Measurements from ENCODE around the gene SNCB.

SNCB gene

GRCh38 chr5:176629853-176630680 is at the start of gene SNCB, which contains the start of gene EIF4E1B:
SNCB (minus strand) TSS chr5:176630534; CDS start chr5:176629654, 880 bp downstream.
EIF4E1B (plus strand) TSS chr5:176630675; CDS start chr5:176642788, 12,113 bp downstream.
- intact Hi-C loops (cut with DNase I), result no loop called here
- DNase-seq, result peak in 8 of 10 donors; percentile 46 to 97 (median 74)

GRCh38 chr5:176679365-176680225 is 49.3 kb upstream of the SNCB start:
- DNase-seq, result peak in 2 of 10 donors; percentile 77 to 80

GRCh38 chr5:176678584-176678983 is 48.2 kb upstream of the SNCB start:
- intact Hi-C loops (cut with DNase I), result no loop called here
- DNase-seq, result peak in 2 of 10 donors; percentile 60 to 71

More at GRCh38 chr5:176679365-176680225, 49.3 kb upstream of the SNCB start:
- intact Hi-C loops (cut with DNase I), result no loop called here

DNA sequence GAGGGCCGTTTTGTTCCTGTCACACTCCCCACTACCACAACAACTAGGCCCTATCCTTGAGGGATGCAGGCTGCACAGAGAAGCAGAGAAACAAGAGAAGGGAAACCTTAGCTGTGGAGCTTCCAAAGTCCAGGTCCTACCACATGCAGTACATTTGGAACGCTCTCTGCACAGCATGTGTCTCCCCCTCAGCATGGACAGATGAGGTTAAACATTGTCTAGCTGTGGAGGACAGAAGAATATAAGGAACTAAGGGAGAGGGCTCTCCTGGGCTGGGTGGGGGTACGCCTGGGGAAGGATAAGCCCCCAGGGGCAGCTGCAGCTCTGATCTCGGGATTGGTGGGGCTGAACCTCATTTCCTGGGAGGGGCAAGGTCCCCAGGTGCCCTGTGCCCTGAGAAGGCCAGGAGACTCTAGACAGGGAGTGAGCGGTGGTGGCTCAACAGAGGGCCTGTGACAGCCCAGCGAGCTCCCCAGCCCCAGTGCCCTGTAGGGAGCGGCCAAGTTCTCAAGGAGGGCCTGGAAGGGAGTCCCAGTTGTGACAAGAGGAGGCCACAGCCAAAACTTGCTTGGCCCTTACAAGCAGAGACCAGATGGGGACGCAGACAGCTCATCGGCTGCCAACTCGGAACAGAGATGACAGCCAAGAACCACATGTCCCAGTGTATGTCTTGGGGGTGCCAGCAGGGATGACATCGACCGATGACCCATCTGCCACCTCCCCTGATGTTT is 47.0 kb upstream of the SNCB start:
- intact Hi-C loops (cut with DNase I), result no loop called here
- DNase-seq, result peak in 3 of 10 donors; percentile 27 to 90 (median 82)

- peak in 3 of 10 donors; percentile 20 to 47 (median 42) for DNase-seq
- intact Hi-C loops (cut with DNase I), result no loop called here
These were observed 46.1 kb upstream of the SNCB start for GRCh38 chr5:176676361-176676824.

GRCh38 chr5:176675676-176676360 is 45.5 kb upstream of the SNCB start:
- DNase-seq, result peak in 3 of 10 donors; percentile 42 to 74 (median 55)

GRCh38 chr5:176674799-176675198 is 44.5 kb upstream of the SNCB start:
- intact Hi-C loops (cut with DNase I), result no loop called here
- peak in 2 of 10 donors; percentile 23 to 39 for DNase-seq

More at GRCh38 chr5:176675676-176676360, 45.5 kb upstream of the SNCB start:
- intact Hi-C loops (cut with DNase I), result no loop called here

GRCh38 chr5:176673651-176674583 is 43.6 kb upstream of the SNCB start:
- intact Hi-C loops (cut with DNase I), result no loop called here
- DNase-seq, result peak in 3 of 10 donors; percentile 37 to 73 (median 62)

GRCh38 chr5:176671890-176672747 is 41.8 kb upstream of the SNCB start:
- DNase-seq, result peak in 3 of 10 donors; percentile 25 to 69 (median 63)
- intact Hi-C loops (cut with DNase I), result no loop called here

DNA sequence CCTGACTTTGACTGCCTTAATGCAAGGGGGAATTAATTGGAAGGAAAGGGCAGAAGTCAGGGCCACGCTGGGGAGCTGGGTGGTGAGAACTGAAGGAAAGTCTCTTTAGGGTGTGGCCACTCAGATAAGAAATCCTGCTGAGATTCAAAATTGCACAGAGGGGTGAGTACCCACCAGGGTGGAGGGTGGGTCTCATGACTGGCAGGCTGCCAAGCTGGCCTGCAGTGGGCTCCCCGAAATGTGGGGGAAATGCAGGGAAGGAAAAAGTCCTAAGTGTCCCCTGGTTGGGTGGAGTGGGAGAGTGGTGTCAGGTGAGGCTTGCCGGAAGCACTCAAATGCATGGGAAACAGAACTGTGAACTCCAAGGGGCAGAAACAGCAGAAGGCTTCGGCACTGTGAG is 41.1 kb upstream of the SNCB start:
- intact Hi-C loops (cut with DNase I), result no loop called here

DNA sequence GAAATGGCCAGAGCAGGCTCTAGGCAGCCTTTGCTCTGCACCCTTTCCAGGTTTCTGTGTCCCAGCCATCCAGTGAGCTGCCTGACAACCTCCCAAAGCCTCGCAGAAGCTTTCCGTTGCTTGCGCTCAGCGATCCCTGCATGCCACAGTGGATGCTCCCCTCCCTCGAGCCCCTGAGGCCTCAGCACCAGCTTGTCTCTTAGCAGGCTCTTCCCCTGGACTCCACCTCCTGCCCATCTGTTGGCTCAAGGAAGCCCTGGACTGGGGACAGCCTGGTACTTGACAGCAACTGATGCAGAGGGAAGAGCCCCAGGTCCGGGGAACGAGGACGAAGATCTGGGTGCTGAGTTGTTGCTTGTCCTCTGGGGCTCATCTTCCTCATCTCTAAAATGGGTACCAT is 40.1 kb upstream of the SNCB start:
- peak in 2 of 10 donors; percentile 10 to 32 for DNase-seq

More for the DNA sequence above, 41.1 kb upstream of the SNCB start:
- DNase-seq, result peak in 2 of 10 donors; percentile 19 to 25

GRCh38 chr5:176667637-176668036 is 37.3 kb upstream of the SNCB start:
- intact Hi-C loops (cut with DNase I), result no loop called here

More for the DNA sequence above, 40.1 kb upstream of the SNCB start:
- intact Hi-C loops (cut with DNase I), result no loop called here

GRCh38 chr5:176665517-176665916 is 35.2 kb upstream of the SNCB start:
- peak in 2 of 10 donors; percentile 2 to 20 for DNase-seq
- intact Hi-C loops (cut with DNase I), result no loop called here

More at GRCh38 chr5:176667637-176668036, 37.3 kb upstream of the SNCB start:
- peak in 2 of 10 donors; percentile 27 to 32 for DNase-seq

DNA sequence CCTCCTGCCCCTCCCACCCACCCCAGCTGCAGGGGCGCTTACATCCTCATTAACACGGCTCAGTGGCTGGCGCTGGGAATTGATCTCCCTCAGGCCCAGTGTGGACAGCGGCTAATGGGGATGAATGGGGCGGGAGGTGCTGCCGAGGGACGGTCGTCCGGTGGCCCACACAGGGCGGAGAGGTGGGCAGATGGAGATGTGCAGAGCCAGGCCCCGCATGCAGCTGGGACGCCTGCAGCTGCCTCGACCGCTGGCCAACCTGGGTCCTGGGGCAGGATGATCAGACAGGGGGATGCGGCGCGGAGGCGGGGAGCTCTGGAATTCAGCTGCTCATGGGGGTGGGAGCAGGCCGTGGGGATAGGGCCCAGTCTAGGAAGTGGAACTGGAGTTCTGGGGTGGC is 34.6 kb upstream of the SNCB start:
- DNase-seq, result peak in 3 of 10 donors; percentile 22 to 67 (median 51)
- intact Hi-C loops (cut with DNase I), result loop anchor here (5.0 kb wide), 1 partner anchor 637 kb away; the partner anchor contains the start of genes PRELID1 and RAB24

GRCh38 chr5:176664479-176664878 is 34.1 kb upstream of the SNCB start:
- intact Hi-C loops (cut with DNase I), result loop anchor here (5.0 kb wide), 1 partner anchor 638 kb away; the partner anchor contains the start of genes PRELID1 and RAB24
- peak in 3 of 10 donors; percentile 23 to 62 (median 26) for DNase-seq

- intact Hi-C loops (cut with DNase I), result loop anchor here (5.0 kb wide), 1 partner anchor 639 kb away; the partner anchor contains the start of genes PRELID1 and RAB24
These were observed 33.2 kb upstream of the SNCB start for GRCh38 chr5:176663566-176663965.

More at GRCh38 chr5:176663566-176663965, 33.2 kb upstream of the SNCB start:
- peak in 3 of 10 donors; percentile 16 to 60 (median 59) for DNase-seq
